ENCODE results near the gene CCL15. TPM values are rescaled to one million over a fixed set of nuclear protein-coding genes. Genes with fewer than 3 reads are reported as not detected.

Gene CCL15
- total and polyA plus RNA-seq, 2 donors (not counting 3 experiments of a cell fraction or from before 2014, with no cell fraction given), result not detected

- Histone ChIP-seq H2AFZ (ENCODE audit: low read depth, low read length) (no peak overlapping the region), H3K4me2 (ENCODE audit: insufficient read depth, low read length) (no peak overlapping the region), H3K9ac (replicated peaks; ENCODE audit: extremely low read depth, insufficient read depth, low read length) (no peak overlapping the region), H3K27ac (ENCODE audit: insufficient read depth, low read depth, low read length) (no peak overlapping the region), H3K27me3 (ENCODE audit: control insufficient read depth in 2 of 2, insufficient read depth in 2 of 2, low read length in 2 of 2) (peaks cover 0 to 2% of the 10 kb centered on the region in 2 experiments), H3K4me3 (replicated peaks in 1 of 3; ENCODE audit: insufficient read depth in 1 of 3, low read depth in 1 of 3, low read length in 3 of 3) (no peak overlapping the region), H3K9me3 (replicated peaks; ENCODE audit: control insufficient read depth, insufficient read depth, low read length) (no peaks in the 10 kb centered on the region), H3K36me3 (ENCODE audit: control insufficient read depth in 2 of 2, extremely low read depth in 1 of 2, insufficient read depth in 2 of 2, low read length in 2 of 2) (no peaks in the 10 kb centered on the region), H3K79me2 (ENCODE audit: control insufficient read depth, insufficient read depth, low read length) (no peaks in the 10 kb centered on the region), H4K20me1 (replicated peaks; ENCODE audit: control insufficient read depth, extremely low read depth, insufficient read depth, low read length) (no peaks in the 10 kb centered on the region), H3K4me1 (ENCODE audit: control insufficient read depth, extremely low read depth, insufficient read depth, low read length) (no peaks in the 10 kb centered on the region), H3K9me1 (replicated peaks; ENCODE audit: control insufficient read depth, extremely low read depth, insufficient read depth, low read length) (no peaks in the 10 kb centered on the region)
- intact Hi-C loops (cut with micrococcal nuclease) (loop anchor here (1.0 kb wide), 1 partner anchor 10 kb away; no protein-coding TSS in a partner anchor), dilution Hi-C loops (cut with MboI; ENCODE audit: extremely low pct_ligation_motif_present, low sequenced_read_pairs) (no loop called here)
- no TSS peak for BruUV-seq (replicated peaks)
- FAIRE-seq (no peak), DNase-seq (ENCODE audit: low read depth, low spot score) (no peak)
- no peak for TF ChIP-seq MYC (IDR thresholded peaks at IDR 0.05; ENCODE audit: low read depth, low read length)
- TF ChIP-seq POLR2A (IDR thresholded peaks at IDR 0.05; ENCODE audit: low read depth, low read length), result no peak
- ChIA-PET CTCF (interaction anchor here (0.8 to 1.9 kb wide), 4 partner anchors 23 to 72 kb away, joined by 3 to 10 read pairs (median 7); no protein-coding TSS in a partner anchor), POLR2A (no interaction called here)
Observed at GRCh38 chr17:36000732-36001109, 632 bp downstream of the CCL15 start.

GRCh38 chr17:35998756-35999155 is 2.6 kb downstream of the CCL15 start:
- Histone ChIP-seq H3K9me3 (replicated peaks; ENCODE audit: control insufficient read depth, insufficient read depth, low read length) (no peaks in the 10 kb centered on the region), H4K20me1 (replicated peaks; ENCODE audit: control insufficient read depth, extremely low read depth, insufficient read depth, low read length) (no peaks in the 10 kb centered on the region), H3K4me2 (ENCODE audit: insufficient read depth, low read length) (no peak overlapping the region), H3K9me1 (replicated peaks; ENCODE audit: control insufficient read depth, extremely low read depth, insufficient read depth, low read length) (no peaks in the 10 kb centered on the region), H3K27me3 (ENCODE audit: control insufficient read depth in 2 of 2, insufficient read depth in 2 of 2, low read length in 2 of 2) (peaks cover 0 to 2% of the 10 kb centered on the region in 2 experiments), H3K79me2 (ENCODE audit: control insufficient read depth, insufficient read depth, low read length) (no peaks in the 10 kb centered on the region), H3K9ac (replicated peaks; ENCODE audit: extremely low read depth, insufficient read depth, low read length) (no peak overlapping the region), H3K36me3 (ENCODE audit: control insufficient read depth in 2 of 2, extremely low read depth in 1 of 2, insufficient read depth in 2 of 2, low read length in 2 of 2) (no peaks in the 10 kb centered on the region), H3K27ac (ENCODE audit: insufficient read depth, low read depth, low read length) (no peak overlapping the region), H3K4me1 (ENCODE audit: control insufficient read depth, extremely low read depth, insufficient read depth, low read length) (no peaks in the 10 kb centered on the region), H3K4me3 (replicated peaks in 1 of 3; ENCODE audit: insufficient read depth in 1 of 3, low read depth in 1 of 3, low read length in 3 of 3) (no peak overlapping the region), H2AFZ (ENCODE audit: low read depth, low read length) (no peak overlapping the region)
- ChIA-PET CTCF (interaction anchor here (0.7 to 1.7 kb wide), 5 partner anchors 11 to 29 kb away, joined by 3 read pairs; no protein-coding TSS in a partner anchor), POLR2A (no interaction called here)
- FAIRE-seq (no peak), DNase-seq (ENCODE audit: low read depth, low spot score) (no peak)
- TF ChIP-seq MYC (IDR thresholded peaks at IDR 0.05; ENCODE audit: low read depth, low read length) (no peak), EZH2 (IDR thresholded peaks at IDR 0.05; ENCODE audit: borderline replicate concordance, low read depth, low read length, severe bottlenecking) (no peak), FOS (IDR thresholded peaks at IDR 0.05; ENCODE audit: borderline replicate concordance, insufficient read depth, low read length) (no peak), JUN (IDR thresholded peaks at IDR 0.05; ENCODE audit: borderline replicate concordance, insufficient read depth, insufficient read length, low read depth) (no peak), MAX (IDR thresholded peaks at IDR 0.05; ENCODE audit: insufficient read depth, insufficient read length) (no peak), POLR2A (IDR thresholded peaks at IDR 0.05; ENCODE audit: low read depth, low read length) (no peak), CTCF (IDR thresholded peaks at IDR 0.05; ENCODE audit: extremely low read depth in 1 of 2, insufficient read depth in 1 of 2, low read depth in 1 of 2, low read length in 2 of 2) (no peak), GATA2 (IDR thresholded peaks at IDR 0.05; ENCODE audit: insufficient read depth, insufficient read length, low read depth, low read length) (no peak), POLR2AphosphoS5 (IDR thresholded peaks at IDR 0.05; ENCODE audit: insufficient read depth, low read depth, low read length) (no peak)
- intact Hi-C loops (cut with micrococcal nuclease), result no loop called here
- dilution Hi-C loops (cut with MboI; ENCODE audit: extremely low pct_ligation_motif_present, low sequenced_read_pairs), result no loop called here
- no TSS peak for BruUV-seq (replicated peaks)

Measured in endothelial cell of umbilical vein (primary cell).